Islet precursor cell (in vitro differentiated cells): ENCODE results near the gene CDK10.
"Not testable (repeated sequence)": the region's sequence is repeated elsewhere in the genome, so short reads cannot be mapped to it uniquely, and the experiment has no call there.

ENCODE experiments used
- DNase-seq: peaks from one replicate; pipeline ENCODE4 v3.0.0-alpha.2; 2018

CDK10 gene

DNA sequence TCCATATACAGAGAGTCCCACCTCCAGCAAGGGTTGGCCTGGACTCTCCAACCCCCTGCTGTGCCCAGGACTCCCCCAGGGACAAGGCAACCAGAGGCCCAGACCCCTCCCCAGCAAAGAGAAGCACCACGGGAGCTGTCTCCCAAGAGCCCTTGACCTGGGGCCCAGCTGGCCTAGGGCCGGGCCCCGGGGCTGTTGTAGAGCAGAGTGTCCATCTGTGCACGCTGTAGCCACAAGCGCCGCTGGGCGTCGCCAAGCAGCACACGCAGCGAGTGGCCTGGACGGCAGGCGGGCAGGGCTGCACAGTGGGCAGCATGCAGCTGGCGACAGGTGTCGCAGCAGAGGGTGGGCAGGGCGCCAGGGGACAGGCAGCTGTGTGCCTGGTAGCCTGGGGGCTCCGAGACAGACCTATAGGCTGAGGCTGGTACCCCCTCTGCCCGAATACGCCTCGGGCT lies 10.7 kb downstream of the CDK10 start:
- no peak for DNase-seq

DNA sequence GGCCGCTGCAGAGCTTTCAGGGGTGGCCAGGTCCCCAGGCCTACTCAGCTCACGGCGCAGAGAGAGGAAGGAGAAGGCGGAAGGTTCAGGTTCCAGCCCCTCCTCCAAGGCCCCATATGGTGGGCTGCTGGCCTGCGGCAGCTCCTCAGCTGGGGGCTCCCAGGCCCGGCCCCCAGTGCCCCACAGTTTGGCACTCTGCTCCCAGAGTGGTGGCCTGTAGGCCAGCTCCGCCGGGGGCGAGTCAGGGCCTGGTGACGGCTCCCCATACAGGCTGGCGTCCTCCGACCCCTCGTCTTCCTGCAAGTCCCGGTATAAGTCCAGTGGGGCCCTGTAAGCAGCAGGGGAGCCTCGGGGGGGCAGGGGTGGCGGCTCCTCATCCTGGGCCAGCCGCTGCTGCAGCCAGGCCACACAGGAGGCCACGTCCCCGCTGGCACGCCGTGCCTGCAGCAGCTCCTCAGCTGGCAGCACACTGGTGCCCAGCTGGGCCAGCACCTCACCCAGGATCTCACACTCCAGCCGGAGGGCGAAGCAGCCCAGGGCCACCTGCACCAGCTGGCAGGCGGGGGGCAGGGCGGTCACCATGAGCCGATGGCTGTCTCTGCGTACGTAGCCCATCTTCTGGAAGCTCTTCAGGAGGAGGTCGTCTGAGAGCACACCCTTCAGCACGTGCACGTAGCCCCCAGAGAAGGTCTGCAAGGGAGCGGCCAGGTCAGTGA lies 11.3 kb downstream of the CDK10 start:
- DNase-seq: peak; percentile 52

DNA sequence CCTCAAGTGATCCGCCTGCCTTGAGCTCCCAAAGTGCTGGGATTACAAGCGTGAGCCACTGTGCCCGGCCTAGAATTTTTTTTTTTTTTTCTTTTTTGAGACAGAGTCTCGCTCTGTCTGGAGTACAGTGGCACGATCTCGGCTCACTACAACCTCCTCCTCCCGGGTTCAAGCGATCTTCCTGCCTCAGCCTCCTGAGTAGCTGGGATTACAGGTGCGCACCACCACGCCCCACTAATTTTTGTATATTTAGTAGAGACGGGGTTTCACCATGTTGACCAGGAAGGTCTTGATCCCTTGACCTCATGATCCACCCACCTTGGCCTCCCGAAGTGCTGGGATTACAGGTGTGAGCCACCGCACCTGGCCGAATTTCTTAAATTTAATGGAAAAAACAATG lies 12.2 kb downstream of the CDK10 start:
- DNase-seq: peak; percentile 2

DNA sequence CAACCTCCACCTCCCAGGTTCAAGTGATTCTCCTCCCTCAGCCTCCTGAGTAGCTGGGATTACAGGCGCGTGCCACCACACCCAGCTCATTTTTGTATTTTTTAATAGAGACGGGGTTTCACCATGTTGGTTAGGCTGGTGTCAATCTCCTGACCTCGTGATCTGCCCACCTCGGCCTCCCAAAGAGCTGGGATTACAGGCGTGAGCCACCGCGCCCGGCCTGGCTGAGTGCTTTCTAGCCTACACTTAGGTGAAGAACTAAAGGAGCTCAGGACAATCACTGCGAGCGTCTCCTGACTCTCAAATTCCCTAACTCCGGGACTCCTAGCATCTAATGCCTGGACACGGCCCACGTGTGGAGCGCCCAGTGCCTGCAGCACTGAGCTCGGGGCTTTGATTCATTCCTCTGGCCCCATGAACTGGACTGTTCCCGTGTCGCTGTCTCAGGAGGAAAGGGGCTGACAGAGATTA lies 13.2 kb downstream of the CDK10 start:
- not testable (repeated sequence) for DNase-seq

DNA sequence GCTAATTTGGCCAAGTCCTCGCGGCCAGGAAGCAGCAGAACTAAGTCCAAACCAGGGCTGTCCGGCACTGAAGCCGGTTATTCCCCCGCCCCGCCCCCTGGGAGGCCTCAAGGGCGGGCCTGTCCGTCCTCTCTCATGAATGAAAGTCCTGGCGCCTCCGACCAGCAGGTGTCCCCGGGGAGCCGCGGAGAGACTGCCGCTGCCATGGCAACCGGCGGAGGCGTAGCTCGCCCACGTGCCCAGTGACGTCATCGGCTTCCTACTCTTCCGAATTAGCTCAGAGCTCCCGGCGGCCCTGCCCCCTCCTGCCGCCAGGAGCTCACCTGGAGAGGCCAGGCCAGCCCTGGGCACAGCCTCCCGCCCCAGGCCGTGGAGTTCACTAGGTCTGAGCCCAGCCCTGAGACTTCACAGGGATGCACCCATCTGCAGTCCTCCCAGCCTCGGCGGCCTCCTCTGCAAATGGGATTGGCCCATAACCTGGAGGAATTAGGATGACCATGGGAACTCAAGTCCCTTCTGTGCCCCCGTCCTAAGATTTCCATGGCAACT lies 13.7 kb downstream of the CDK10 start:
- peak; percentile 100 for DNase-seq

DNA sequence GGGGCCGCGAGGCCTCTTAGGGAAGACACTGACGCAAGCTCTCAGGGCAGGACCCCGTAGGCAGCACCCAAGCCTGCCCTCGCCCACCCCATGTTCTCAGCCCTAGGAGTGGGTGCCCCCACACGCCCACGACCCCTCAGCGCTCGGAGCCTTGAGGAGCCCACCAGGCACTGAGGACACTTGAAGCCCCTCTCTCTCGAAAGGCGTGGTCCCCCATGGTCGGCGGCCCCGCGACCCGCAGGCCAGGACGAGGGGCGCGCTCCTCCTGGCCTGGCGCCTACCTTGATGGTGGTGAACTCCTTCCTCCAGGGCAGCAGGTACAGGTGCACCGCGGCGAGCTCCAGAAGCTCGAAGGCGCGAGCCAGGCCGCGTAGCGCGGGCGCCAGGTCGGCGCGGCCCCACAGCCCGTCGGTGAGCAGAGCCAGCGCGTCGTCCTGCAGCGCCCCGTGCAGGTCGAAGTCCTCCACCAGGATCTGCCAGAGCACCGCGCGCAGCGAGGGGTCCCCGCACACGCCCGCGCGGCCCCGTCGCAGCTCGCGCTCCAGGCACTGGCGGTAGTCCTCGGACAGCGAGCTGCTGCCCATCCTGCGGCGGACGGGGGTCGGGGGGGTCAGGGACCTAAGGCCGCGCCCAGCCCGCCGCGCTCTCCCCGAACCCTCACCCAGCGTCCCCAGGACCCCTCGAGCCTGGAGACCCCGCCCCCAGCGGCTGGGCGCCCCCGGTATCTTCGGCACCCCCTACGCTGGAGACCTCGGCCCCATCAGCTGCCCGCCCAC lies 14.3 kb downstream of the CDK10 start:
- DNase-seq: peak; percentile 85

DNA sequence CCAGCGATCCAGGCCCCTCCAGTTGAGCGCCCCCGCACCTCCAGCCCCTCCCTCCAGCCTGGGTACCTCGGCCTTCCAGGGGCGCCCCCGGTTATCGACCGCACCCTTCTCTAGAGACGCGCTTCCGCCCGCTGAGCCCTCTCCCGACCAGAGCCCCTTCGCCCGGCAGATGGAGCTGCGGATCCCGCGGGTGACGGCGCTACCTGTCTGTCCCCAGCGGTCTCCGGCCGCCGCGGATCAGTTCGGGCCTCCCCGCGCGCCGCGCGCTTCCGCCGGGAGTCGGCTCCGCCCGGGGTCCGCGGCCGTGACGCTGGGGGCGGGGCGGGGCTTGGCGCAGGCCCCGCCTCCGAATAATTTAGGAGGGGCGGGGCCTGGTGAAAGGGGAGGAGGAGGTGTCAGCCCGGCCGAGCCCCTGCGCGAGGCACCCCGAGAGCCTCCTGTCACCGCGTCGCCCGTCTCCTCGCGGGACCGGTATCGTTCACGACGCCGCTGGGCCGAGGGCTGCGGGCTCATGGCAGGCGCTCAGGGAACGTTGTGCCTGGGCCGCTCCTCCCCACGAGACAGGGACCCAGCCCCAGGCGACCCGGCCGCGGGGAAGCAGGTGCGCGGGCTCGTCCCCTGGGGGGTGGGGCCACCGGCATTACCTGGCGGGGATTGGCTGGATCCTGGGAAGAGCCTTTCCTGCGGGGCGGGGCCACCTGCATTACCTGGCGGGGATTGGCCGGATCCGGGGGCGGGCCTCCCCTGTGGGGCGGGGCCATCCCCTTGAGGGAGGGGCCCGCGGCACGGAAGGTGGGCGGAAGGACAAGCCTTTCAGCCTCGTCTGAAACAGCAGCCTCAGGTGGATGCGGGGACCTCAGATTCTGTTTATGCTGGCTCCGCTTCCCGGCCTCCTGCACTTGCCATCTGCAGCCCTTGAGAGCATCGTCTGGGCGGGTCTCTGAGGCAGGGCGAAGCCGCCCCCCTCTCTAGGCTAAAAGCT lies 15.2 kb downstream of the CDK10 start, which contains the start of gene SPATA2L:
SPATA2L (minus strand) TSS at position 281 of the 982 bp plus-strand sequence. CDS start 473 bp downstream, outside the sequence.
- peak; percentile 98 for DNase-seq

DNA sequence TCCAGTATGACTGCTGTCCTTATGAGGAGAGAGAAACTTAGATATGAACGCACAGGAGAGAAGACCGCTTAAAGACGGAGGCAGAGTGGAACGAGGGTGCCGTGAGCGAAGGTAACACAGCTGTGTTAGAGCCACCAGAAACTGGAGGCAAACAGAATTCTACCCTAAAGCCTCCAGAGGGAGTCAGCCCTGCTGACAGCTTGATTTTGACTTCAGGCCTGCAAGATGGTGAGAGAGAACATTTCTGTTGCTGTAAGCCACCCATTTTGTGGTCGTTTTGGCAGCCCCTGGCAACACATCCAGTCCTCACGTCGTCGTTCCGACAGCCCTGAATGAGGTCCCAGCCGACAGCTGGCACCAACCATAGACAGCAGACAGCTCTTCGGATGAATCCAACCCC lies 17.8 kb downstream of the CDK10 start:
- no peak for DNase-seq

DNA sequence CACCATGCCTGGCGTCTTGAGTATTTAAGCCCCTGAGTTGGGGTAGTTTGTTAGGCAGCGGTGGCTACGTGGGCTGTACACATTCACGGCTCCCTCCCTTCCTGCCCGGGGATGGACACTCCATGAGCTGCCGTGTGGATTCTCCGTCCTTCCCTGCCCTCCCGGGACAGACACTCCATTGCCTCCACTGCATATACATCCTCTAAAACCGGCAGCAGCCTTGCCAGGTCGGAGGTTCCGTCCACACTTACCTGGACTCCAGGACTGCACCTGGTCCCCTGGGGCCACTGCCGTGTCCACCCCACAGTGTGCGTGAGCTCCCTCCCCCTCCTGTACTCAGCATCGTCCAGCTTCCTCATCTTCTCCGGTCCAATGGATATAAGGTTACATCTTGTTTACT lies 18.5 kb downstream of the CDK10 start:
- DNase-seq: no peak

DNA sequence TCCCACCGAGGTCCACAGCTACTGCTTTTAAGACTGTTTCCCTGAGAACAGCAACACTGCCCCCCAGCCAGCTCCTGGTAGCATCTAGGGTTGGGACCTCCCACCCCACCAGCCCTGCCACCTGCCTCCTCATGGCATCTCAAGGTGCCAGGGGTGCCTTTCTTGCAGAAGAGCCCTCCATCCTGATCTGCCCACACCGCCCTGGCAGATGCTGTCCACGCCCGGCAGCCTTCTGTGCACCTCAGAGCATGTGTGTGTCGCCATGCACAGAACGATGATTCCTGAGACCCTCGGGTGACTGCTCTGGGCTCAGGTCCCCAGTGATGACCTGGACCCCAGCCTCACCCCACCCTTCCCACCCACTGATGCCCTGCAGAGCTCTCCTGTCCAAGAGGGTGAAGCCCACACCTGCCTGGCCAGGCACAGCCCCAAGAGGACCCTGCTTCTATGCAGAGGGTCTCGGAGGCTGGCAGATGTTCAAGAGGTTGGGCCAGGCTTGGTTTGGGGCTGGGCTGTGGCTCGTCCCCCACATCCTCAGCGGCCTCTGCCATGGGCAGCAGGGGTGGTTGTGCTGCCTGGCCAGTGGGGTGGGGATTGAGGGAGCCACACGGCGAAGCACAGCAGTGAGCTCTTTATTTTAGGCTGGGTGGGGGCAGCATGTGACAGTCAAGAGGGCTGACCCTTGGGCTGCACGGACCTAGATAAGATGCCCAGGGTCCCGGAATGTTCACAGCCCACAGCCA lies 20.2 kb downstream of the CDK10 start:
- peak; percentile 47 for DNase-seq

DNA sequence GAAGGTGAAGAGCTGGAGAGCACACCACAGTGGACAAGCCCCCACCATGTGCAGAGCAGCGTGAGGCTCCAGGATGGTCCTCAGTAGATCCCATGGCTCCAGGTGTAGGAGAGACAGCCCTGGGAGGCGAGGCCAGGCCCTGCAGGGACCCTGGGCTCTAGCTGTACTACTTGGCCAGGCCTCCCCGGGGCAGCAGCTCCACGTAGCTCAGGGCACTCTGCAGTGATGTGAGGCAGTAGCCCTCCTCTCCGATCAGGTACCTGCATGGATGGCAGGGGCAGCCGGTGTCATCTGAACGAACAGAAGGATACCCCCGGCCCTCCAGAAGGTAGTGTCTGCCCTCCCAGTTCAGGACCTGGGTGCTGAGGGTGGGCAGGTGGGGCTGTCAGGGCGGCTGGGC lies 21.2 kb downstream of the CDK10 start:
- peak; percentile 55 for DNase-seq

DNA sequence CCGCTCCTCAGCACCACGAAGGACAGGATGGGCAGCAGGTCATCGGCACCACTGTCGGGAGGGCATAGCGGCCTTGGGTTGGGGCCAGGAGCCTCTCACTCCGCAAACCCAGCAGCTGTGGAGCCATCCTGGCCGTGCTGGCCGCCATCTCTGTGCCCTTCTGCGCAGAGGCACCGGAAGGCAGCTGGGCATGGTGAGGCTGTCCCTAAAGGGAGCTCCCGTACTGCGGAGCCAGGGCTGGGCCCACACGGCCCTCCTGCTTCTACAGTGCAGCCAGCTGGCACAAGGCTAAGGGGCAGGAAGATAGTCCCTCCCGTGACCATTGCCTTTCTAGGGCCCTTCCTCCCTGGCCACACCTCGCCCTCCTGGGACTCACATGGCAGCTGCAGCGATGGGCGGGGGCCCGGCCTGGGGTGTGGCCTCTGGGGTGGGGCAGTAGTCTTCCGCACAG lies 22.0 kb downstream of the CDK10 start:
- peak; percentile 44 for DNase-seq

DNA sequence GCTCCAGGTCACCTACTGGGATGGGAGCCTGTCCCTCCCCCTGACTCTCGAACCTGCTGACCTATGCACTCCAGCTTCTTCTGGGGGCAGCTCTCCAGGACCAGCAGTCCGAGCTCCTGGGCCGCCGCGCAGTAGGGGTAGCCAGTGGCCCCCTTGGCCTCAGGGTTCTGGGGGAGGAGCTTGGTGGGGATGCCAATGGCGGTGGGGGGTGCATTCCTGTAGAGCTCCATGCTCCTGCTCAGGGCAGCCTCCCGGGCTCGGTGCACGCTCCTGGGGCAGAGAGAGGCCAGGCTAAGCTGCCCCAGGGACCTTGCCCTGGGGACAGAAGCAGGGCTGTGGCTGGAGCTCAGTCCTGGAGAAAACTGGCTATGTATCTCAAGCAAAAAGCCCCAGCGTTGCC lies 22.7 kb downstream of the CDK10 start:
- no peak for DNase-seq

DNA sequence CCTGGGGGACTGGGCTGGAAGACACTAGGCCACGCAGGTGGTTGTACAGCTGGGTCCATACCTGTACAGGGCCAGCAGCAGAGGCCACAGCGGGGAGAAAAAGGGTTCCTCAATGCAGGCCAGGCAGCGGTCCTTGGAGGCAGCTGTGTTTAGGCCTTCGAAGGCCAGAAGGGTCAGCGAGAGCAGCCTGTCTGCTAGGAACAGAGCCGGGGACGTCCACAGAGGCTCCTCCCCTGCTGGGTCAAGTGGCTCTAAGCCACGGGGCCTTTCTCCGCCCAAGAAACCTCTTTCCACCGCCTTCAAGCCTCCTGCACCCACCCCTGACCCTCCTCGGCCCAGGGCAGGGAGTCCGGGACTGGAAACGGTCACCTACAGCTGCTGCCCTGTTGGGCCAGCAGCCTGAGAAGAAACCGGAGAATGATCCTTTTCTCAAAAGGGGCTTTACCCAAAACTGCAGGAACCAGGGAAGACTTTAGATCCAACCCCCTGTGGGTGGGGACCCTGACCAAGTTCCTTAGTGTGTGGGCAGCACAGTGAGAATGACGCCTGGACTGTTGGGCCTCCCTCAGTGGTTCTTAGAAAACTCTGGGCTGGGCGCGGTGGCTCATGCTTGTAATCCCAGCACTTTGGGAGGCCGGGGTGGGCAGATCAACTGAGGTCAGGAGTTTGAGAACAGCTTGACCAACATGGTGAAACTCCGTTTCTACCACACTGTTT lies 23.4 kb downstream of the CDK10 start:
- no peak for DNase-seq

DNA sequence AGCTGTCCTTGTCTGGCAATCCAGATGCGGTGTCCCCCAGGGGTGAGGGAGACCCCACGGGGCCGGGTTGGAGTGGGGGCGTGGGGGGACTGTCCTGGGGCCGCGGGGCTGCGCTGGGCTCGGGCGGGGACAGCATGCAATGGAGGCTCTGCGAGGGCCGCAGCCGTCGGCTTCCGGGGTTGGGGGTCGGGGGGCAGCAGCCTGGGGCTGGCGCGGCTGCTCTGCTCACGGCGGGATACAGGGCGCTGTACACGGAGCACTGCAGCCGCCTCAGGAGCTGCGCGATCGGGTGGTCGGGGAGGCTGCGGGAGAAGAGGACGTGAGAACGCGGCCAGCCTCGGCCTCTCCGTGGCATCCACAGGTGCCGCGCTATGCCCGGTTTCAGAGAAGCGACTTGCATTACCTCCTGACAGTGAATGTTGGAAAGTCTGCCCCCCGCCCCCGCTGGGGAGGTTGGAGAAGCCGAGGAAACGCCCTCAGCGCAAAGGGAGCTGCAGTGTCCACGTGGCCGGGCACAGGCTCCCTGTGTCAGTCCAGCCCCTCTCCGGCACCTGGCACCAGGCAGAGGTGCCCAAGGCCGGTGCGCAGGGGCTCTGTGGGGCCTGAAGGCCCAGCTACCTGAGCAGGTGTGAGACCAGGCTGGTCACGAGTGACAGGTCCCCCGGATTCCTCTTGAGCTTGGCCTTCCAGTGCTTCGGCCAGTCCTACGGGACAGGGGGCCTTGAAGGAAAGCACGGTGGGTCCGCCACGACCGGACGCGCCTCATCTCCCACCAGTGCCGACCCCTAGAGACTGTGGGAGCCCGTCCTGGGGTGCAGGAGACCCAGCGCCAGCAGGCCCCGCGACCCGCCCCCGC lies 24.4 kb downstream of the CDK10 start:
- DNase-seq: peak; percentile 45

DNA sequence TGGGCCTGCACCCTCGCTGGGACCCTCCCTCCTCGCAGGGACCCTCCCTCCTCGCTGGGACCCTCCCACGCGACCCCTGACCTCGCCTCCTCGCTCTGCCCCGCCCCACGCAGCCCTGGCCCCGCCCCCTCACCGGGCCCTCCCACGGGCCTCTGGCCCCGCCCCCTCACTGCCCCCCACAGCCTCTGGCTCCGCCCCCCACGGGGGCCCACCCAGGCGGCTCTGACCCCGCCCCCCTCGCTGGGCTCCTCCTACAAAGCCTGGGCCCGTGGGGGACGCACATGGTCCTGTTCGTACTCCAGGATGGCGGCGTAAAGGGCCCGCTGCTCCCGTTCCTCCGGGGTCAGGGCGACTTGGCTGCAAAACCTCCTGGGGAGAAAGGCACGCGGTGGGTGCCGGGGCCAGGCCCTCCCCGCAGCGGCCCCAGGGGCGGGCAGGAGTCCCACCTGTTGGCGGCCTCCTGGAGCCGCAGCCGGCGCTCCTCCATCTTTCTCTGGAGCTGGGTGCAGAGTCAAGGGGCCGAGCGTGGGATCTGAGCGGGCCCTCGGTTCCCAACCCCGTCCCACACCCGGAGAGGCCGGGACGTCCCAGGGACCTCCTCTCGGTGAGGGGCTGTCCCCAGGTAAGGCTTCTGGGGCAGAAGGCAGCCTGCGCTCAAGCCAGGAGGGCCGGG lies 25.2 kb downstream of the CDK10 start:
- DNase-seq: peak; percentile 82

DNA sequence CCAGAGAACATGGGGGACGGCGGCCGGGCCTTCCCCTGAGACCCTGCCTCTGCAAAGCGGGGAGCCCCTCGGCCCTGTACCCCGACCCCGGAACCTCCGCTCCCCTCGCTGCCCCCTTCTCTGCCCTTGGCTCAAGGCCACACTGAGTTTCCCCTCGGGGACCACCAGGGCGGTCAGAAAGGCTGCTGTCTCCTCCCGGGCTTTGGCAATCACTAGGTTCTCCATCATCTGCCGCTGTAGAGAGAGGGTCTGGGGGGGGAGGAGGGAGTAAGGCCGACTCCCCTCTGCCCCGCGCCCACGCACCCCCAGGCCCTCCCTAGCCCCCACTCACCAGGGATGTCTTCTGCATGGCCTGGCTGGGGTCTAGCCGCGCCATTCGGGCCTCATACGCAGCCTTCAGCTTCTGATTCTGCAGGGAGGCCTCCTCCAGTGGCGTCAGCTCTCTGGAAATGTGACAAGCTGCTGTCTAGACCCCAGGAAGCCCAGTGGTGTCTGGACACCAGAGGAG lies 25.8 kb downstream of the CDK10 start:
- DNase-seq: no peak

DNA sequence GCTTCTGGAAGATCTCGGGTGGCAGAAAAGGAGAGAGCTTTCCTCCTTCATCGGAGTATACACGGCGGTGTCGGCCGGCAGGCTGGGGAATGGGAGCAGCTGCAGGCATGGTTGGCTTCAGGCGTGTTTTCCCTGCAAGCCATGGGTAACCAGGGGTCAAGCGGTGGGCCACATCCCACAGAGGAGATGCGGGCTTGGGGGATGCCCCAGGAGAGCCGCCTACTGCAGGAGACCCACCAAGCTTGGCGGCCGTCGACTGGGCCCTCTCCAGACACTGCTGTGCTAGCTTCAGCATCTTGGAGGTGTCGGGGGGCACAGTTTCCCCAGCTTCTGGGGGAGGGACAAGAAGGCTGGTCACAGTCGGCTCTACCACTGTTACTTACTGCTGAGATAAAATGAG lies 30.0 kb downstream of the CDK10 start:
- DNase-seq: no peak
